Astrocyte (in vitro differentiated cells and primary cell): ENCODE data around the gene BCAS1. TPM values are rescaled to one million over a fixed set of nuclear protein-coding genes. Genes with fewer than 3 reads are reported as not detected.

Experiments
- DNase-seq: peaks from one replicate; pipeline ENCODE4 v3.0.0-alpha.2; 2010; ENCODE audit warnings: low read depth
- FAIRE-seq: peaks from 2 replicates; lab custom pipeline; 2011; peaks lifted over from hg19 to GRCh38; lab: Jason Lieb, UNC
- H2AFZ ChIP-seq: 2 replicates; pipeline ENCODE4 v1.6.0; 2012; ENCODE audit warnings: low read depth, low read length, inconsistent platforms
- H3K27ac ChIP-seq: 2 replicates; pipeline ENCODE4 v1.5.1; 2011; ENCODE audit warnings: low read depth, low read length, inconsistent platforms
- H3K27me3 ChIP-seq: 2 replicates; pipeline ENCODE4 v1.6.0; 2011; ENCODE audit warnings: low read length, inconsistent platforms; ENCODE audit not compliant: insufficient read depth
- H3K36me3 ChIP-seq: 2 replicates; pipeline ENCODE4 v1.5.1; 2011; ENCODE audit warnings: low read length, inconsistent platforms; ENCODE audit not compliant: insufficient read depth
- H3K4me1 ChIP-seq: 2 replicates; pipeline ENCODE4 v1.5.1; 2011; ENCODE audit warnings: low read length, inconsistent platforms; ENCODE audit not compliant: insufficient read depth
- H3K4me2 ChIP-seq: 2 replicates; pipeline ENCODE4 v1.6.0; 2012; ENCODE audit warnings: low read length, inconsistent platforms
- H3K4me3 ChIP-seq: 2 replicates; pipeline ENCODE4 v1.5.1; 2011; ENCODE audit warnings: low read depth, mild to moderate bottlenecking, low read length, inconsistent platforms; ENCODE audit not compliant: insufficient read depth
- H3K79me2 ChIP-seq: 2 replicates; pipeline ENCODE4 v1.6.0; 2012; ENCODE audit warnings: mild to moderate bottlenecking, low read length, inconsistent platforms; ENCODE audit not compliant: insufficient read depth
- H3K9ac ChIP-seq: 2 replicates; pipeline ENCODE4 v1.6.0; 2012; ENCODE audit warnings: mild to moderate bottlenecking, low read length, inconsistent platforms
- H3K9me3 ChIP-seq: 2 replicates; pipeline ENCODE4 v1.5.1; 2012; ENCODE audit warnings: low read depth, mild to moderate bottlenecking, low read length, inconsistent platforms; ENCODE audit not compliant: insufficient read depth
- H4K20me1 ChIP-seq: 2 replicates; pipeline ENCODE4 v1.6.0; 2012; ENCODE audit warnings: low read length, inconsistent platforms; ENCODE audit not compliant: insufficient read depth
- H3K27ac Mint-ChIP-seq: one replicate; pipeline ENCODE4 v1.8.0; 2021; ENCODE audit warnings: mild to moderate bottlenecking, mixed read lengths; ENCODE audit not compliant: unreplicated experiment
- H3K27me3 Mint-ChIP-seq: one replicate; pipeline ENCODE4 v1.8.0; 2021; ENCODE audit warnings: low read depth, mixed read lengths; ENCODE audit not compliant: unreplicated experiment
- H3K36me3 Mint-ChIP-seq: one replicate; pipeline ENCODE4 v1.8.0; 2021; ENCODE audit warnings: low read depth, mixed read lengths; ENCODE audit not compliant: unreplicated experiment
- H3K4me1 Mint-ChIP-seq: one replicate; pipeline ENCODE4 v1.8.0; 2021; ENCODE audit warnings: low read depth, mixed read lengths; ENCODE audit not compliant: unreplicated experiment
- H3K4me3 Mint-ChIP-seq: one replicate; pipeline ENCODE4 v1.8.0; 2021; ENCODE audit warnings: mild to moderate bottlenecking, moderate library complexity, mixed read lengths; ENCODE audit not compliant: unreplicated experiment
- H3K9me3 Mint-ChIP-seq: one replicate; pipeline ENCODE4 v1.8.0; 2021; ENCODE audit warnings: mild to moderate bottlenecking, mixed read lengths; ENCODE audit not compliant: unreplicated experiment
- CTCF ChIP-seq: IDR thresholded peaks from 2 replicates; pipeline ENCODE4 v1.5.1; 2011; ENCODE audit warnings: low read depth, mild to moderate bottlenecking, inconsistent platforms, low read length, moderate library complexity; ENCODE audit not compliant: insufficient read depth
- EZH2 ChIP-seq: IDR thresholded peaks from 2 replicates; pipeline ENCODE4 v1.6.1; 2012; ENCODE audit warnings: mild to moderate bottlenecking, low read length, inconsistent platforms; ENCODE audit not compliant: insufficient read depth
- total RNA-seq: library from RNA; stranded (reverse); gene quantifications from 2 replicates; pipeline ENCODE4 v1.2.1, GENCODE V29; 2021

BCAS1 gene
- total RNA-seq, 1 donor from 2014 or later, result not detected

- FAIRE-seq, result no peak
- Histone ChIP-seq H3K4me2 (no peak overlapping the region), H3K36me3 (no peaks in the 10 kb centered on the region), H3K4me3 (no peak overlapping the region), H4K20me1 (no peaks in the 10 kb centered on the region), H3K9me3 (no peaks in the 10 kb centered on the region), H3K79me2 (no peaks in the 10 kb centered on the region), H2AFZ (no peak overlapping the region), H3K9ac (no peak overlapping the region), H3K4me1 (no peaks in the 10 kb centered on the region), H3K27ac (no peak overlapping the region), H3K27me3 (no peaks in the 10 kb centered on the region)
- TF ChIP-seq EZH2, result no peak
- no peak for TF ChIP-seq CTCF
- Mint-ChIP-seq H3K27ac (no peak overlapping the region), H3K4me3 (no peak overlapping the region), H3K36me3 (no peaks in the 10 kb centered on the region), H3K9me3 (peaks cover 3% of the 10 kb centered on the region), H3K4me1 (peaks cover 12% of the 10 kb centered on the region), H3K27me3 (no peaks in the 10 kb centered on the region)
- no peak for DNase-seq
Observed at GRCh38 chr20:53982624-53983023, 87.8 kb downstream of the BCAS1 start.

GRCh38 chr20:53981752-53982437 lies 88.5 kb downstream of the BCAS1 start:
- TF ChIP-seq EZH2 (no peak), CTCF (no peak)

GRCh38 chr20:53981130-53981529 lies 89.3 kb downstream of the BCAS1 start:
- DNase-seq (no peak), FAIRE-seq (no peak)
- H3K4me1 Mint-ChIP-seq, result peaks cover 12% of the 10 kb centered on the region
- H3K9ac ChIP-seq, result no peak overlapping the region
- TF ChIP-seq EZH2 (no peak), CTCF (no peak)
- H3K27ac ChIP-seq, result no peak overlapping the region
- H3K9me3 Mint-ChIP-seq, result peaks cover 3% of the 10 kb centered on the region
- no peaks in the 10 kb centered on the region for H3K9me3 ChIP-seq
- no peaks in the 10 kb centered on the region for H3K79me2 ChIP-seq
- H3K27me3 ChIP-seq, result no peaks in the 10 kb centered on the region
- no peaks in the 10 kb centered on the region for H4K20me1 ChIP-seq
- H3K4me1 ChIP-seq, result no peaks in the 10 kb centered on the region
- no peak overlapping the region for H3K4me3 Mint-ChIP-seq
- H3K36me3 ChIP-seq, result no peaks in the 10 kb centered on the region
- no peaks in the 10 kb centered on the region for H3K36me3 Mint-ChIP-seq
- no peak overlapping the region for H2AFZ ChIP-seq
- H3K4me3 ChIP-seq, result no peak overlapping the region
- no peak overlapping the region for H3K4me2 ChIP-seq
- H3K27me3 Mint-ChIP-seq, result no peaks in the 10 kb centered on the region
- H3K27ac Mint-ChIP-seq, result no peak overlapping the region

More at GRCh38 chr20:53981752-53982437, 88.5 kb downstream of the BCAS1 start:
- Mint-ChIP-seq H3K4me3 (no peak overlapping the region), H3K36me3 (no peaks in the 10 kb centered on the region), H3K4me1 (peaks cover 12% of the 10 kb centered on the region), H3K9me3 (peaks cover 3% of the 10 kb centered on the region), H3K27me3 (no peaks in the 10 kb centered on the region), H3K27ac (no peak overlapping the region)
- Histone ChIP-seq H3K4me1 (no peaks in the 10 kb centered on the region), H3K27me3 (no peaks in the 10 kb centered on the region), H3K9ac (no peak overlapping the region), H3K36me3 (no peaks in the 10 kb centered on the region), H3K4me2 (no peak overlapping the region), H4K20me1 (no peaks in the 10 kb centered on the region), H2AFZ (no peak overlapping the region), H3K27ac (no peak overlapping the region), H3K79me2 (no peaks in the 10 kb centered on the region), H3K4me3 (no peak overlapping the region), H3K9me3 (no peaks in the 10 kb centered on the region)
- FAIRE-seq, result no peak
- no peak for DNase-seq
